ENCODE data around the gene CAPN10.
A peak's percentile ranks its signal among the peaks of the same experiment; 100 is the strongest.
"Not testable (repeated sequence)": the region's sequence is repeated elsewhere in the genome, so short reads cannot be mapped to it uniquely, and the experiment has no call there.

CAPN10 gene

DNA sequence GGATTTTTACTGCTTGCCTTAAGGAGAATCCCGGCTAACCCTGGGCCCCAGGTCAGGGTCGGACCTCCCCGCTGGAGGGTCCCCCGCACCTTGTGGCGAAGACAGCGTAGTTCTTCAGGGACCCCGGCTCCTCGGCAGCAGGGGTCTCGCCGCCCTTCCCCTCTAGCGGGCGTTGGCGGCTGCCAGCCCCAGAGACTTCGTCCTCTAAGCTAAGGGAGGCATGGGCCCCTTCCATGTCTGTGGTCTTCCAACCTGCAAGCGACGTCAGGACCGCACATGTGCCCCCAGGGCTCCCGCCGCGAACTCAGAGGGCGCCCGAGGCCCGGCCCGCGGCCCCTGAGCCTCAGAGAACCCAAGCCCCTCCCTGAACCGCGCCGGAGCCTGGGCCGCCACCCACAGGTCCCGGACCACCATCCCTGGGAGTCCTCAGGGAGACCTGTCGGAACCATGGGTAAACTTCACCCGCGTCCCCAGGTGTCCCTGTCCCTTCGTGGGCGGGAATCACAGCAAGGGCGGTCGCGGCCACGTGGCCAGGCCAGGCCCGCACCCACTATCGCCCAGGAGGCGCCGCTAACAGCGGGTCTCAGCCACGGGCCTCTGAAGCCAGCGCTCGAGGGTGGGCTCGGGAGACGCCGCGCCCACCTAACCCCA lies 29.3 kb upstream of the CAPN10 start:
- Histone ChIP-seq H3K9ac (ENCODE audit: low read length) (no peak overlapping the region), H3K27ac (ENCODE audit: low read depth, low read length) (no peak overlapping the region), H3K36me3 (ENCODE audit: control insufficient read depth, insufficient read depth, low read length) (no peaks in the 10 kb centered on the region), H3K27me3 (ENCODE audit: control insufficient read depth, insufficient read depth, low read length) (no peaks in the 10 kb centered on the region), H3K4me3 (ENCODE audit: low read length) (peak overlapping the region; percentile 23), H3K4me1 (ENCODE audit: control insufficient read depth, insufficient read depth, low read length) (peaks cover 18% of the 10 kb centered on the region)

DNA sequence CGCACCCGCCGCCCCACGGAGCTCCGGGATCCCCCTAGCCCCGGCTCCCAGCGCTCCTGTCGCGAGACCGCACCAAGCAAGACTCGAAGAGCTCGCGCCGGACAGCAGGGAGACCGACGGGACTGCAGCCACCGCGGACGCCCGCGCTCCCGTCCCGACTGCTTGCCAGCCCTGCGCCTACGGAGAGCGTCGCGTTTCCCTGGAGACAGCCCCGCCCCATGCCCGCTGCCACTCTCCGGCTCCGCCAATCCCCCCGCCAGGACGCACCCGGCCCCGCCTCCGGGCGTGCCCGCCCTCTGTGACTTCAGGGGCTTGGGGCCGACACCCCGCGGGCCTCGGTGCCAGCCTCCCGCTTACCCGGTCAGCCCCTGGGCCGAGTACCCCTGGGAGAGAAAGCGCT lies 28.7 kb upstream of the CAPN10 start, which contains the start of gene ANKMY1:
TSS of gene ANKMY1 (minus strand) at position 181 of the 400 bp plus-strand sequence. CDS start 653 bp downstream, outside the sequence.
- Histone ChIP-seq H3K27me3 (ENCODE audit: control insufficient read depth, insufficient read depth, low read length) (no peaks in the 10 kb centered on the region), H3K4me1 (ENCODE audit: control insufficient read depth, insufficient read depth, low read length) (peaks cover 18% of the 10 kb centered on the region), H3K27ac (ENCODE audit: low read depth, low read length) (no peak within 1 kb of the TSS), H3K36me3 (ENCODE audit: control insufficient read depth, insufficient read depth, low read length) (no peaks in the 10 kb centered on the region), H3K9ac (ENCODE audit: low read length) (no peak within 1 kb of the TSS), H3K4me3 (ENCODE audit: low read length) (peak within 1 kb of the TSS; percentile 23)

- Histone ChIP-seq H3K4me1 (ENCODE audit: control insufficient read depth, insufficient read depth, low read length) (peaks cover 18% of the 10 kb centered on the region), H3K9ac (ENCODE audit: low read length) (no peak overlapping the region), H3K27me3 (ENCODE audit: control insufficient read depth, insufficient read depth, low read length) (no peaks in the 10 kb centered on the region), H3K36me3 (ENCODE audit: control insufficient read depth, insufficient read depth, low read length) (no peaks in the 10 kb centered on the region), H3K4me3 (ENCODE audit: low read length) (no peak overlapping the region), H3K27ac (ENCODE audit: low read depth, low read length) (no peak overlapping the region)
Observed at GRCh38 chr2:240558236-240558761, 28.2 kb upstream of the CAPN10 start.

DNA sequence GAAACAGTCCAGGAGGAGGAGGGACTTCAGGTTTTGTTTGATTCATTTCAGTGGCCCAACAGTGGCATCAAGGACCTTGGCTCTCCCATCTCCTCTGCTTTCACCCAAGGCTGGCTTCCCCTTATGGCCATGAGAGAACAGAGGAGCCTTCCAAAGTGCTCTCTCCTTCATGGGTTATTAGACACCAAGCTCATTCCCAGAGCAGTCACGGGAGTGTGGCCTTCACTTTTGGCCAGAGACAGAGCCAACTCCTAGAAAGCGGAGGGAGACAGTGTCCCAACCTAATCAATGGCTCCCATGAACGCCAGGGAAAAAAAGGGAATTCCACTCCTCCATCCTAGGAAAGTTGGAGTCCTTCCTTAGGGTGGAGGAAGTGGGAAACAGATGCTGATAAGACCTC lies 27.2 kb upstream of the CAPN10 start:
- H3K4me3 ChIP-seq (ENCODE audit: low read length) = peak overlapping the region; percentile 36
- H3K27ac ChIP-seq (ENCODE audit: low read depth, low read length) = no peak overlapping the region
- H3K36me3 ChIP-seq (ENCODE audit: control insufficient read depth, insufficient read depth, low read length) = peaks cover 3% of the 10 kb centered on the region
- peaks cover 18% of the 10 kb centered on the region for H3K4me1 ChIP-seq (ENCODE audit: control insufficient read depth, insufficient read depth, low read length)
- H3K27me3 ChIP-seq (ENCODE audit: control insufficient read depth, insufficient read depth, low read length) = no peaks in the 10 kb centered on the region
- no peak overlapping the region for H3K9ac ChIP-seq (ENCODE audit: low read length)

DNA sequence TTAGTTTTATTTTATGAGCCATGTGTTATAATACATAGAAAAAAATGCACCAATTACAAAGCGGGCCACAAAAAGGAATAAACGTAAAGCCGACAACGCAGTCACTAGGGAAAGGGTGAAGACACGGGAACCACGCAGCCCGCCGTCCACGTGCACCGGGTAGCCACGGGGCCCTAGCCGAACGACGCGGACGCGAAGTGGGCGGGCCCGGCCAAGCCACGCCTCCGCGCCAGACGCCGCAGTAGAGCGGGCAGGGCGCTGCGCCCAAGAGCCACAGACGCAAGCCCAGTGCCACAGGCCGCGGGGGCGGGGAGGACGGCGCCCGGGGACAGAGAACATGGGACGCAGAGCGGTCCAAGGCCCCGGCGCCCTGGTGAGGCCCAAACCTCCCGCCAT lies 26.5 kb upstream of the CAPN10 start, which contains the start of gene DUSP28:
TSS of gene DUSP28 (plus strand) at position 274 of the 396 bp plus-strand sequence. CDS start 328 bp downstream, outside the sequence.
- Histone ChIP-seq H3K36me3 (ENCODE audit: control insufficient read depth, insufficient read depth, low read length) (peaks cover 3% of the 10 kb centered on the region), H3K4me3 (ENCODE audit: low read length) (peak within 1 kb of the TSS; percentile 72), H3K27ac (ENCODE audit: low read depth, low read length) (peak within 1 kb of the TSS; percentile 95), H3K27me3 (ENCODE audit: control insufficient read depth, insufficient read depth, low read length) (no peaks in the 10 kb centered on the region), H3K9ac (ENCODE audit: low read length) (peak within 1 kb of the TSS; percentile 50), H3K4me1 (ENCODE audit: control insufficient read depth, insufficient read depth, low read length) (peaks cover 18% of the 10 kb centered on the region)

GRCh38 chr2:240560480-240561324 lies 25.8 kb upstream of the CAPN10 start:
- Histone ChIP-seq H3K9ac (ENCODE audit: low read length) (peak overlapping the region; percentile 50), H3K4me1 (ENCODE audit: control insufficient read depth, insufficient read depth, low read length) (peaks cover 19% of the 10 kb centered on the region), H3K4me3 (ENCODE audit: low read length) (peak overlapping the region; percentile 72), H3K27me3 (ENCODE audit: control insufficient read depth, insufficient read depth, low read length) (no peaks in the 10 kb centered on the region), H3K27ac (ENCODE audit: low read depth, low read length) (peak overlapping the region; percentile 95), H3K36me3 (ENCODE audit: control insufficient read depth, insufficient read depth, low read length) (peaks cover 3% of the 10 kb centered on the region)

- H3K4me3 ChIP-seq (ENCODE audit: low read length) = peak overlapping the region; percentile 69
- H3K27me3 ChIP-seq (ENCODE audit: control insufficient read depth, insufficient read depth, low read length) = no peaks in the 10 kb centered on the region
- H3K27ac ChIP-seq (ENCODE audit: low read depth, low read length) = peak overlapping the region; percentile 78
- H3K36me3 ChIP-seq (ENCODE audit: control insufficient read depth, insufficient read depth, low read length) = peaks cover 3% of the 10 kb centered on the region
- H3K9ac ChIP-seq (ENCODE audit: low read length) = peak overlapping the region; percentile 13
- H3K4me1 ChIP-seq (ENCODE audit: control insufficient read depth, insufficient read depth, low read length) = peaks cover 23% of the 10 kb centered on the region
Observed at GRCh38 chr2:240561325-240561971, 25.1 kb upstream of the CAPN10 start.

DNA sequence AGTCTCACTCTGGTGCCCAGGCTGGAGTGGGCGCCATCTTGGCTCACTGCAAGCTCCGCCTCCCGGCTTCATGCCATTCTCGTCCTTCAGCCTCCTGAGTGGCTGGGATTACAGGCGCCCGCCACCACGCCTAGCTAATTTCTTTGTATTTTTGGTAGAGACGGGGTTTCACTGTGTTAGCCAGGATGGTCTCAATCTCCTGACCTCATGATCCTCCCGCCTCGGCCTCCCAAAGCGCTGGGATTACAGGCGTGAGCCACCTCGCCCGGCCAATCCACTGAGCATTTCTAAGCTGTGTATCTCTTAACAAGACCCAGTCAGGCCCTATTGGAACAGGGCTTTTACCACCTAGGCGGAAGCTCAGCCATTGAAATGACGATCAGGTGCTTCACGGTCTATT lies 23.3 kb upstream of the CAPN10 start:
- H3K4me3 ChIP-seq (ENCODE audit: low read length); H3K36me3 ChIP-seq (ENCODE audit: control insufficient read depth, insufficient read depth, low read length); H3K27me3 ChIP-seq (ENCODE audit: control insufficient read depth, insufficient read depth, low read length); H3K9ac ChIP-seq (ENCODE audit: low read length); H3K27ac ChIP-seq (ENCODE audit: low read depth, low read length): not testable (repeated sequence)
- peaks cover 31% of the 10 kb centered on the region for H3K4me1 ChIP-seq (ENCODE audit: control insufficient read depth, insufficient read depth, low read length)

DNA sequence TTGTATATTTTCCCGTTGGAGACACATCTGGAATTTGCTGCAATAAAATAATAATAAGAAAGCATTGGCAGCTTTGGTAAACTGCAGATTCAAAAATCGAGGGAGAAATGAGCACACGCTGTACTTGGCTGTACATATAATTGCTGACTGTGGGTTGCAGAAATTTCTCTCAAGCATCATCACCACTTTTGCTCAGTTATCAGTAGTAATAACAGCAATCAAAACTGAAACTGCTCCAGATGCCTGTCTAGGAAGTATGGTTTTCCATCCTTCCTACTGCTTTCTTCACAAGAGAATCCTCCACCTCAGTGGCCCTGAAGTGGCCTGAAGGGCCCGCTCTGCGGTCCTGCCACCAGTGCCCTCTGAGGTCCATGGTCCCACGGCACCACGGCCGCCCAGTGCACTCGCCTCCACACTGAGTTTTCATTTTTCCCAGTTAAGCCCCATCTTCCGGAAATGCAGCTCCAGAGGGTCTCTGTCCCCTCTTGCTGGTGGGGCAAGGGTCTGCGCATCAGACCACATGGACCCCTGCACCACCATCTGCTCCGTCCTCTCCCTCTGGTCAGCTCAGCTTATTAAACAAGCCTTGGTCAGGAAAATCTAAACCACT lies 22.5 kb upstream of the CAPN10 start:
- peaks cover 31% of the 10 kb centered on the region for H3K4me1 ChIP-seq (ENCODE audit: control insufficient read depth, insufficient read depth, low read length)
- no peak overlapping the region for H3K9ac ChIP-seq (ENCODE audit: low read length)
- peaks cover 3% of the 10 kb centered on the region for H3K36me3 ChIP-seq (ENCODE audit: control insufficient read depth, insufficient read depth, low read length)
- H3K27ac ChIP-seq (ENCODE audit: low read depth, low read length) = no peak overlapping the region
- H3K4me3 ChIP-seq (ENCODE audit: low read length) = no peak overlapping the region
- H3K27me3 ChIP-seq (ENCODE audit: control insufficient read depth, insufficient read depth, low read length) = no peaks in the 10 kb centered on the region

- Histone ChIP-seq H3K4me1 (ENCODE audit: control insufficient read depth, insufficient read depth, low read length) (peaks cover 33% of the 10 kb centered on the region), H3K4me3 (ENCODE audit: low read length) (peak overlapping the region; percentile 60), H3K27me3 (ENCODE audit: control insufficient read depth, insufficient read depth, low read length) (no peaks in the 10 kb centered on the region), H3K27ac (ENCODE audit: low read depth, low read length) (no peak overlapping the region), H3K9ac (ENCODE audit: low read length) (peak overlapping the region; percentile 32), H3K36me3 (ENCODE audit: control insufficient read depth, insufficient read depth, low read length) (peaks cover 3% of the 10 kb centered on the region)
Observed at GRCh38 chr2:240564561-240565332, 21.8 kb upstream of the CAPN10 start.

DNA sequence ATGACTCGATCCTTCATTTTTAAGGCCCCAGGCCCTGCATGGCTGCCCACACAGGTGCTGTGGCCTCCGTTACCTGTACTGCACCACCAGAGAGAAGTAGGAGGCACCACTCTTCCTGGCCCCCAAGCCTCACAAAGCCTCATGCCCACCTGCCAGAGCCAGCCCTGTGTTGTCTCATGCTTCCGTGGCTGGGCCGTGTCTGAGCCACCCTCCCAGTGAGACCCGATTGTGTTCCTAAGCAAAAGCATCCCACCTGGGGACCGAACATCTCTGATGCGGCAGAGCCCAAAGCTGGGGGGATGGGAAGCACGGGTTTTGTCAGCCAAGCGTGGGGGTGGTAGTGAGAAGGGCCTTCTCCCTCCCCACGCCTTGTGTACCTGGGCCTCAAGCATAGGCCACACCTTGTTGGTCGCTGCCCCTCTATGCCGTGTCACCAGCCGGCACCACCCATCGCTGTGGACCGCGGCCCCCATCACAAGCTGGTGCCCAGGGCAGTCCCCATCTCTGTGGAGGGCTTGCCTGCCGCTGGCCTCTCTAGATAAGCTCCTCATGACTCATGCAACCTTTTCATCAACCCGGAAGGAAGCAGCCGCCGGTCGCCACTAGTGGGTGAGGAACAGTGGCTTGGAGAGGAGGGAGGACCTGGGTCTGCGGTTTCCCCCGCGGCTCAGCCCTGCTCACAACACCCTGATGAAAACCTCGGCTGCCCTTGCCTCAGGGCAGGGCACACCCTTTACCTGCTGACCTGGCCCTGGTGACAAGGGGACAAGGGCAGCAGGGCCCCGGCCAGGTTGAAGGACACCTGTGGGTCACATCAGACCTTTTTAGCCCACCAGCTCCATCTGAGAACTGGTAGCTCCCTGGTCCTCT lies 21.0 kb upstream of the CAPN10 start:
- Histone ChIP-seq H3K9ac (ENCODE audit: low read length) (peak overlapping the region; percentile 32), H3K27me3 (ENCODE audit: control insufficient read depth, insufficient read depth, low read length) (no peaks in the 10 kb centered on the region), H3K4me1 (ENCODE audit: control insufficient read depth, insufficient read depth, low read length) (peaks cover 33% of the 10 kb centered on the region), H3K36me3 (ENCODE audit: control insufficient read depth, insufficient read depth, low read length) (peaks cover 3% of the 10 kb centered on the region), H3K4me3 (ENCODE audit: low read length) (peak overlapping the region; percentile 60), H3K27ac (ENCODE audit: low read depth, low read length) (no peak overlapping the region)
